Stimulated activated CD4-positive, alpha-beta T cell treated with anti-CD3 and anti-CD28 coated beads, Interleukin-2, amount 100 ng/mL, for 24 hours (primary cell): ENCODE results near the gene NME5.
A peak's percentile ranks its signal among the peaks of the same experiment; 100 is the strongest.

Experiments used
- DNase-seq, 2 donors: peaks; one replicate each; pipeline ENCODE4 v3.0.0-alpha.2; 2020

The NME5 gene

GRCh38 chr5:138129347-138129746 is 9.9 kb downstream of the NME5 start:
- no peak for DNase-seq

GRCh38 chr5:138128334-138128733 is 10.9 kb downstream of the NME5 start:
- DNase-seq: no peak

GRCh38 chr5:138115254-138115653 is 24.0 kb downstream of the NME5 start:
- DNase-seq: no peak

GRCh38 chr5:138111937-138112336 is 27.3 kb downstream of the NME5 start:
- no peak for DNase-seq

- no peak for DNase-seq
These were observed 28.0 kb downstream of the NME5 start for GRCh38 chr5:138111181-138111580.

GRCh38 chr5:138110266-138110963 is 28.8 kb downstream of the NME5 start:
- no peak for DNase-seq

- no peak for DNase-seq
These were observed 29.6 kb downstream of the NME5 start for GRCh38 chr5:138109463-138110265.

- DNase-seq: no peak
These were observed 32.0 kb downstream of the NME5 start for GRCh38 chr5:138107213-138107612.

- DNase-seq: no peak
These were observed 33.5 kb downstream of the NME5 start for GRCh38 chr5:138105709-138106108.

- DNase-seq: no peak
These were observed 36.0 kb downstream of the NME5 start for GRCh38 chr5:138103319-138103637.

- DNase-seq: no peak
These were observed 36.5 kb downstream of the NME5 start for GRCh38 chr5:138102454-138103318.

- DNase-seq: no peak
These were observed 42.0 kb downstream of the NME5 start for GRCh38 chr5:138096997-138097828.

- no peak for DNase-seq
These were observed 42.9 kb downstream of the NME5 start for GRCh38 chr5:138096363-138096762.

- no peak for DNase-seq
These were observed 43.9 kb downstream of the NME5 start for GRCh38 chr5:138095100-138095907.

GRCh38 chr5:138093036-138093435 is 46.2 kb downstream of the NME5 start:
- DNase-seq: no peak

- DNase-seq: no peak
These were observed 46.9 kb downstream of the NME5 start for GRCh38 chr5:138092301-138092700.

GRCh38 chr5:138091685-138092084 is 47.5 kb downstream of the NME5 start:
- no peak for DNase-seq

GRCh38 chr5:138083702-138084101 is 55.5 kb downstream of the NME5 start, which contains the start of gene WNT8A:
Gene WNT8A, plus strand, starts transcription at chr5:138084033. Its CDS starts 95 bp downstream, at chr5:138084128.
- DNase-seq: no peak

GRCh38 chr5:138082033-138082432 is 57.2 kb downstream of the NME5 start:
- DNase-seq: no peak

GRCh38 chr5:138078006-138078643 is 61.1 kb downstream of the NME5 start:
- DNase-seq: no peak

- peak; percentile 55 to 59 for DNase-seq
These were observed 62.0 kb downstream of the NME5 start for GRCh38 chr5:138077064-138077696.
